ENCODE data around the gene SPAG4. TPM values are rescaled to one million over a fixed set of nuclear protein-coding genes. Genes with fewer than 3 reads are reported as not detected.

The SPAG4 gene
- total RNA-seq, 4 donors from 2014 or later: 0.89 TPM; not detected in 3

GRCh38 chr20:35669681-35670080 is 54.1 kb downstream of the SPAG4 start:
- H3K36me3 ChIP-seq: peaks cover 65% of the 10 kb centered on the region
- H3K4me3 ChIP-seq: no peak overlapping the region
- 100% methylated on average over 1 of the region's 1 CpG for WGBS
- no peaks in the 10 kb centered on the region for H3K4me1 ChIP-seq
- TF ChIP-seq CTCF (IDR thresholded peaks at IDR 0.05) (no peak), POLR2A (IDR thresholded peaks at IDR 0.05) (no peak)
- H3K27ac ChIP-seq: no peak overlapping the region
- DNase-seq (ENCODE audit: low spot score in 2 of 2): no peak
- H3K27me3 ChIP-seq: no peaks in the 10 kb centered on the region
- H3K9me3 ChIP-seq: no peaks in the 10 kb centered on the region

Other genes with a start within 250 kb of the SPAG4 start
- gene UQCC1, start 203.9 kb upstream of the SPAG4 start, total RNA-seq: 10 to 100 TPM; 22.5 to 85.7 (median 32.1) TPM
- gene GDF5, start 177.6 kb upstream of the SPAG4 start, total RNA-seq: not detected
- gene CEP250, start 160.2 kb upstream of the SPAG4 start, total RNA-seq: 10 to 100 TPM; 18.8 to 55.4 (median 27.1) TPM
- not detected for gene C20orf173, start 86.2 kb upstream of the SPAG4 start, total RNA-seq
- gene ERGIC3, start 73.8 kb upstream of the SPAG4 start, total RNA-seq: 100 to 1,000 TPM; 154 to 256 (median 225) TPM
- gene CPNE1, start 49.1 kb downstream of the SPAG4 start, total RNA-seq: 100 to 1,000 TPM in 2 of 4 donors, 10 to 100 TPM in 2; 43.3 to 238 (median 103) TPM
- 10 to 100 TPM; 21.6 to 38.7 (median 32.7) TPM for gene RBM12, start 49.1 kb downstream of the SPAG4 start, total RNA-seq
- 10 to 100 TPM; 39.7 to 73.2 (median 47.3) TPM for gene NFS1, start 83.5 kb downstream of the SPAG4 start, total RNA-seq
- 100 to 1,000 TPM; 146 to 299 (median 212) TPM for gene ROMO1, start 83.6 kb downstream of the SPAG4 start, total RNA-seq
- 100 to 1,000 TPM; 245 to 599 (median 258) TPM for gene RBM39, start 126.4 kb downstream of the SPAG4 start, total RNA-seq
- gene PHF20, start 156.2 kb downstream of the SPAG4 start, total RNA-seq: 10 to 100 TPM; 44.2 to 60.6 (median 47.3) TPM